ENCODE measurements around the gene UBAP2L. TPM values are rescaled to one million over a fixed set of nuclear protein-coding genes. Genes with fewer than 3 reads are reported as not detected.

UBAP2L gene
- total and polyA plus RNA-seq, 9 of the 15 experiments (the other 6 are each of a cell fraction or from before 2014, with no cell fraction given) = 75.0 to 245 (median 119) TPM

DNA sequence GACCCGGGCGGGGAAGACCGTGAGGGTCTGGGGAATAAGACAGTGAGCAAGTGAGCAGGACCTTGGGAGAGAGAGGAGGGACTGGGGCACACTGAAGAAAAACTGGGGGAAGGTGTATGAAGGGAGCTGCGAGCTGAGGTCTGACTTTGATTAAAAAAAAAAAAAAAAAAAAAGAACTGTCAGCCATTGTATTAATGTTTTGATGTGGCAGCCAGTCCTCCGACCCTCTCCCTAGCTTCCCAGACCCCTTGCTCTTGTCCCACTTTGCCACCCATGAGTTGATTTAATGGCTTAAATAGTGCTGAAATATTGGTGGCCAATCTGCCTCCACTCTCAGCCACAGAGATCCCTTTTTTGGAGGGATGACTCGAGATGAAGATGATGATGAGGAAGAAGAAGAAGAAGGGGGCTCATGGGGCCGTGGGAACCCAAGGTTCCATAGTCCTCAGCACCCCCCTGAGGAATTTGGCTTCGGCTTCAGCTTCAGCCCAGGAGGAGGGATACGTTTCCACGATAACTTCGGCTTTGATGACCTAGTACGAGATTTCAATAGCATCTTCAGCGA, 52.3 kb downstream of the UBAP2L start (continued):
- TF ChIP-seq, protein P1, sequence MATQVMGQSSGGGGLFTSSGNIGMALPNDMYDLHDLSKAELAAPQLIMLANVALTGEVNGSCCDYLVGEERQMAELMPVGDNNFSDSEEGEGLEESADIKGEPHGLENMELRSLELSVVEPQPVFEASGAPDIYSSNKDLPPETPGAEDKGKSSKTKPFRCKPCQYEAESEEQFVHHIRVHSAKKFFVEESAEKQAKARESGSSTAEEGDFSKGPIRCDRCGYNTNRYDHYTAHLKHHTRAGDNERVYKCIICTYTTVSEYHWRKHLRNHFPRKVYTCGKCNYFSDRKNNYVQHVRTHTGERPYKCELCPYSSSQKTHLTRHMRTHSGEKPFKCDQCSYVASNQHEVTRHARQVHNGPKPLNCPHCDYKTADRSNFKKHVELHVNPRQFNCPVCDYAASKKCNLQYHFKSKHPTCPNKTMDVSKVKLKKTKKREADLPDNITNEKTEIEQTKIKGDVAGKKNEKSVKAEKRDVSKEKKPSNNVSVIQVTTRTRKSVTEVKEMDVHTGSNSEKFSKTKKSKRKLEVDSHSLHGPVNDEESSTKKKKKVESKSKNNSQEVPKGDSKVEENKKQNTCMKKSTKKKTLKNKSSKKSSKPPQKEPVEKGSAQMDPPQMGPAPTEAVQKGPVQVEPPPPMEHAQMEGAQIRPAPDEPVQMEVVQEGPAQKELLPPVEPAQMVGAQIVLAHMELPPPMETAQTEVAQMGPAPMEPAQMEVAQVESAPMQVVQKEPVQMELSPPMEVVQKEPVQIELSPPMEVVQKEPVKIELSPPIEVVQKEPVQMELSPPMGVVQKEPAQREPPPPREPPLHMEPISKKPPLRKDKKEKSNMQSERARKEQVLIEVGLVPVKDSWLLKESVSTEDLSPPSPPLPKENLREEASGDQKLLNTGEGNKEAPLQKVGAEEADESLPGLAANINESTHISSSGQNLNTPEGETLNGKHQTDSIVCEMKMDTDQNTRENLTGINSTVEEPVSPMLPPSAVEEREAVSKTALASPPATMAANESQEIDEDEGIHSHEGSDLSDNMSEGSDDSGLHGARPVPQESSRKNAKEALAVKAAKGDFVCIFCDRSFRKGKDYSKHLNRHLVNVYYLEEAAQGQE (IDR thresholded peaks at IDR 0.05; ENCODE audit: borderline replicate concordance) = no peak
- TF ChIP-seq, protein P1 (CRISPR knock-in tag; IDR thresholded peaks at IDR 0.05; ENCODE audit: low read depth) = no peak
- no peak for TF ChIP-seq ZNF175 (CRISPR knock-in tag; IDR thresholded peaks at IDR 0.05; ENCODE audit: low read depth)
- no peak for TF ChIP-seq FOS (IDR thresholded peaks at IDR 0.05; ENCODE audit: extremely low read depth, insufficient read length)
- no peak for TF ChIP-seq ELF4 (CRISPR knock-in tag; IDR thresholded peaks at IDR 0.05)
- TF ChIP-seq HSF4 (CRISPR knock-in tag; IDR thresholded peaks at IDR 0.05; ENCODE audit: borderline replicate concordance) = no peak
- TF ChIP-seq, protein P2, sequence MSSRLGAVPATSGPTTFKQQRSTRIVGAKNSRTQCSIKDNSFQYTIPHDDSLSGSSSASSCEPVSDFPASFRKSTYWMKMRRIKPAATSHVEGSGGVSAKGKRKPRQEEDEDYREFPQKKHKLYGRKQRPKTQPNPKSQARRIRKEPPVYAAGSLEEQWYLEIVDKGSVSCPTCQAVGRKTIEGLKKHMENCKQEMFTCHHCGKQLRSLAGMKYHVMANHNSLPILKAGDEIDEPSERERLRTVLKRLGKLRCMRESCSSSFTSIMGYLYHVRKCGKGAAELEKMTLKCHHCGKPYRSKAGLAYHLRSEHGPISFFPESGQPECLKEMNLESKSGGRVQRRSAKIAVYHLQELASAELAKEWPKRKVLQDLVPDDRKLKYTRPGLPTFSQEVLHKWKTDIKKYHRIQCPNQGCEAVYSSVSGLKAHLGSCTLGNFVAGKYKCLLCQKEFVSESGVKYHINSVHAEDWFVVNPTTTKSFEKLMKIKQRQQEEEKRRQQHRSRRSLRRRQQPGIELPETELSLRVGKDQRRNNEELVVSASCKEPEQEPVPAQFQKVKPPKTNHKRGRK (tag; IDR thresholded peaks at IDR 0.05) = peak; percentile 81
- TF ChIP-seq, protein P3, sequence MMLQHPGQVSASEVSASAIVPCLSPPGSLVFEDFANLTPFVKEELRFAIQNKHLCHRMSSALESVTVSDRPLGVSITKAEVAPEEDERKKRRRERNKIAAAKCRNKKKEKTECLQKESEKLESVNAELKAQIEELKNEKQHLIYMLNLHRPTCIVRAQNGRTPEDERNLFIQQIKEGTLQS (IDR thresholded peaks at IDR 0.05) = no peak
- TF ChIP-seq, protein P3 (CRISPR knock-in tag; conservative IDR thresholded peaks at IDR 0.05) = no peak; the same call in 1 of the 2 replicates
